ENCODE results near the gene SAXO2.
"Not testable (repeated sequence)": the region's sequence is repeated elsewhere in the genome, so short reads cannot be mapped to it uniquely, and the experiment has no call there.

The SAXO2 gene

DNA sequence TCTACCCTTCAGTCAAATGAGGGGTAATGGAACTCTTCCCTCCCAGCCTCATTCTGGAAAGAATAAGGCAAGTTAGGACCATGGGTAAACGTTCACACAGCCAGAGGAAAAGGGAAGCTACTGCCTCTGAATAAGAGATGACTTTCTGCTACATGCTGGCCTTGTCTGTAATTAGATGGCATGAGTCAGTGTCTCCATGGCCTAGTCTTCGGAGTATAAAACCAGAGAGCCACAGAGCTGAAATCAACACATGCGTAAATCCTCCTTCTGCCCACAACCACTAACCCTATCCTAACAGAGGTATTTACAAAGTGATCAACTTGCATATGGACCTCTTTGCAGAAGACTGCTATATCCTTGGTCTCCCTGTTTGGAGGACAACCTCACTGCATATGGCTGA is 14.4 kb upstream of the SAXO2 start:
- H2AFZ ChIP-seq (ENCODE audit: low read depth, low read length); H3K36me3 ChIP-seq (replicated peaks; ENCODE audit: low read depth, low read length); H3K27me3 ChIP-seq (ENCODE audit: low read depth, low read length); H3K9me3 ChIP-seq (ENCODE audit: insufficient read depth, low read length); H4K20me1 ChIP-seq (ENCODE audit: insufficient read depth, low read length); H3K4me2 ChIP-seq (ENCODE audit: low read length); H3K27ac ChIP-seq (ENCODE audit: low read length); H3K4me3 ChIP-seq (ENCODE audit: low read length); H3K9ac ChIP-seq (ENCODE audit: low read length); H3K4me1 ChIP-seq (ENCODE audit: low read length); H3K79me2 ChIP-seq (ENCODE audit: low read length): not testable (repeated sequence)

DNA sequence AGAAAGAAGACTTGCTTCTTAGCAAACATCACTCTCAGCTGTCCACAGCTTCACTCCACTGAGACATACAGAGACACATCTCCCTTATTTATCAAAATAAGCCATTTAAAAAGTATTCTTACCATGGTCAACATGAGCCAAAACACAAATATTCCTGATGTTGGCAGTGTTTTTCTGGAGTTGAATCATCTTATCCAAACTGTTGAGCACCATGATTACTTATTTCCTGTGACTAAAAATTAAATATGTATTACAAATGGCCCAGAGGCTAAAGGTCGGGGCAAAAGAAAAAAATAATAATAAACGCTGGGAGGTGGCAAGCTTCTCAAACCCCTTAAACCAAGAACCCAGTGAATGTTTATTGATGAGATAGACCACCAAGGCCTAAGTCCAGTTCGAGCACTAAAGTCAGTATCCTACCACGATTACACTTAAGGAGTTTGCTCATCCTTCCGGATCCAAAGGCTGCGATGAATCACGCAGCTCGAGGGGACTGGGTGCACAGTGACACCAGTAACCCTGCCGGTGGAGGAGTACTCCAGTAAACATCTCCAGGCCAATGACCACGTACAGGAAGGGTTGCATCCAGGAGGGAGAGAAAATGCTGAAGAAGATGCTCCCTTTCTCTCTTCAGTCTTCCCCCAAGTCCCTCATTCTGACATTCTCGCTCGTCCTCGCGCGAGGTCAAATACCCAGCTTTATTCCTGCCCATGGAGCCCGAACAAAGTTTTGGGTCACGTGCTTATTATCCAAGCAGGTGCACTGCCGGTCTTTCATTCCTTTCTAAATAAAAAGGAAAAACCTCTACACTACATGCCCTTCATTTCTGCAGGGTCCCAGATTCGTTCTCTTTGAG is 824 bp upstream of the SAXO2 start:
- peak overlapping the region; percentile 93 for H3K4me2 ChIP-seq (ENCODE audit: low read length)
- peak overlapping the region; percentile 91 for H3K4me3 ChIP-seq (ENCODE audit: low read length)
- peak overlapping the region; percentile 62; the same call in 1 of the 2 replicates for H2AFZ ChIP-seq (ENCODE audit: low read depth, low read length)
- not testable (repeated sequence) for H4K20me1 ChIP-seq (ENCODE audit: insufficient read depth, low read length); H3K27me3 ChIP-seq (ENCODE audit: low read depth, low read length); H3K36me3 ChIP-seq (replicated peaks; ENCODE audit: low read depth, low read length); H3K9me3 ChIP-seq (ENCODE audit: insufficient read depth, low read length)
- peaks cover 33% of the 10 kb centered on the region for H3K79me2 ChIP-seq (ENCODE audit: low read length)
- H3K4me1 ChIP-seq (ENCODE audit: low read length) = peaks cover 14% of the 10 kb centered on the region
- peak overlapping the region; percentile 69 for H3K9ac ChIP-seq (ENCODE audit: low read length)
- peak overlapping the region; percentile 33; the same call in 1 of the 2 replicates for H3K27ac ChIP-seq (ENCODE audit: low read length)

DNA sequence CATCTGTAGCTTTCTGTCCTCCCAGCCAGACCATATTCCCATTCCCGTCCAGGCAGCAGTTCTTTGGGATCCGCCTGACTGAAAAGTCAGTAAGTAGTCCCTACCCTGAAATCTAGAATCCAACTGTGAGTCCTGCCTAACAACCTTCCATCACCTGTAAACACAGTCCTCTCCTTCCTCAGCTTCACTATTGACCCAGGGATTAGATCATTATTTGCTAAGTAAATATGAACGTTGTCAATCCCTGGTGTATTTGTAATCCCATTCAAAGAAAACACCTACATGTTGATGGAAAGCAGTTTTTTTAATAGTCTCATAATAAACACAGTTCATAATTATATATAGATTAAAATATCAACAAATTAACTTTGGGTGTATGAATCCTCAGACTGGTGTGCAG is 732 bp downstream of the SAXO2 start:
- H3K79me2 ChIP-seq (ENCODE audit: low read length) = peaks cover 33% of the 10 kb centered on the region
- H3K4me3 ChIP-seq (ENCODE audit: low read length) = peak overlapping the region; percentile 91
- H3K36me3 ChIP-seq (replicated peaks; ENCODE audit: low read depth, low read length) = peaks cover 2% of the 10 kb centered on the region
- H3K27ac ChIP-seq (ENCODE audit: low read length) = no peak overlapping the region
- peak overlapping the region; percentile 69 for H3K9ac ChIP-seq (ENCODE audit: low read length)
- H3K27me3 ChIP-seq (ENCODE audit: low read depth, low read length) = no peaks in the 10 kb centered on the region
- TF ChIP-seq, protein P1, sequence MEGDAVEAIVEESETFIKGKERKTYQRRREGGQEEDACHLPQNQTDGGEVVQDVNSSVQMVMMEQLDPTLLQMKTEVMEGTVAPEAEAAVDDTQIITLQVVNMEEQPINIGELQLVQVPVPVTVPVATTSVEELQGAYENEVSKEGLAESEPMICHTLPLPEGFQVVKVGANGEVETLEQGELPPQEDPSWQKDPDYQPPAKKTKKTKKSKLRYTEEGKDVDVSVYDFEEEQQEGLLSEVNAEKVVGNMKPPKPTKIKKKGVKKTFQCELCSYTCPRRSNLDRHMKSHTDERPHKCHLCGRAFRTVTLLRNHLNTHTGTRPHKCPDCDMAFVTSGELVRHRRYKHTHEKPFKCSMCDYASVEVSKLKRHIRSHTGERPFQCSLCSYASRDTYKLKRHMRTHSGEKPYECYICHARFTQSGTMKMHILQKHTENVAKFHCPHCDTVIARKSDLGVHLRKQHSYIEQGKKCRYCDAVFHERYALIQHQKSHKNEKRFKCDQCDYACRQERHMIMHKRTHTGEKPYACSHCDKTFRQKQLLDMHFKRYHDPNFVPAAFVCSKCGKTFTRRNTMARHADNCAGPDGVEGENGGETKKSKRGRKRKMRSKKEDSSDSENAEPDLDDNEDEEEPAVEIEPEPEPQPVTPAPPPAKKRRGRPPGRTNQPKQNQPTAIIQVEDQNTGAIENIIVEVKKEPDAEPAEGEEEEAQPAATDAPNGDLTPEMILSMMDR (IDR thresholded peaks at IDR 0.05; ENCODE audit: low read depth, low read length) = no peak
- TF ChIP-seq EZH2phosphoT487 (IDR thresholded peaks at IDR 0.05; ENCODE audit: low read depth) = no peak
- H4K20me1 ChIP-seq (ENCODE audit: insufficient read depth, low read length) = no peaks in the 10 kb centered on the region
- 0 out of 2 replicates have a peak overlapping the region, but pooled peaks have one; percentile 62 for H2AFZ ChIP-seq (ENCODE audit: low read depth, low read length)
- peaks cover 14% of the 10 kb centered on the region for H3K4me1 ChIP-seq (ENCODE audit: low read length)
- no peaks in the 10 kb centered on the region for H3K9me3 ChIP-seq (ENCODE audit: insufficient read depth, low read length)
- peak overlapping the region; percentile 93 for H3K4me2 ChIP-seq (ENCODE audit: low read length)

DNA sequence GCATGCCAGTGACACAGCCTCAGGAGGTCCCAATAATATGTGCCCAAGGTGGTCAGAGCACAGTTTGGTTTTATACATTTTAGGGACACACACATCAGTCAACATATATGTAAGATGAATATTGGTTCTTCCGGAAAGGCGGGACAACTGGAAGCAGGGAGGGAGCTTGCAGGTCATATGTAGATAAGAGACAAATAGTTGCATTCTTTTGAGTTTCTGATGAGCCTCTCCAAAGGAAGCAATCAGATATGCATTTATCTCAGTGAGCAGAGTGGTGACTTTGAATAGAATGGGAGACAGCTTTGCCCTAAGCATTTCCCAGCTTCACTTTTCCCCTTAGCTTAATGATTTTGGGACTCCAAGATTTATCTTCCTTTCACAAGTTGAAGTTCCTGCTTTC is 4.5 kb downstream of the SAXO2 start:
- not testable (repeated sequence) for H3K4me3 ChIP-seq (ENCODE audit: low read length); H3K27ac ChIP-seq (ENCODE audit: low read length); H4K20me1 ChIP-seq (ENCODE audit: insufficient read depth, low read length); H3K4me2 ChIP-seq (ENCODE audit: low read length); H3K4me1 ChIP-seq (ENCODE audit: low read length); H2AFZ ChIP-seq (ENCODE audit: low read depth, low read length); H3K9me3 ChIP-seq (ENCODE audit: insufficient read depth, low read length); H3K27me3 ChIP-seq (ENCODE audit: low read depth, low read length); H3K9ac ChIP-seq (ENCODE audit: low read length); H3K36me3 ChIP-seq (replicated peaks; ENCODE audit: low read depth, low read length)
- peaks cover 14% of the 10 kb centered on the region for H3K79me2 ChIP-seq (ENCODE audit: low read length)

DNA sequence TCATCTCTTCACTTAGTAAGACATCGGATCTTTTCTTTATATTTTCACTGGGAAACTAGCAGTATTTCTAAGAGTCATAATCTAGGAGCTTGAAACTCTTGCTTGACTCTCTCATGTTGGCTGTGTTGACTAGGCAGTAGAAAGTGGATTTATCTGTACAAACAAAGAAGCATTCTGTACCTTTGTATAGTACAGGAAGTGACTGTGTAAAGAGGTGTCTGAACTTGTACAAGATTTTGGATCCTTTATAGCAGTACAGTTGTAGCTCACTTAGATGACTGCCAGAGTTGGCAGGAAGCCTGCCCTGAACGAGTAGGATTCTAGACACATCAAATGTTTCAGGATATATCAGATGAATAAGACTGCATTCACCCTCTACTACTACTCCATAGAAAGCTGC is 5.8 kb downstream of the SAXO2 start:
- not testable (repeated sequence) for H3K36me3 ChIP-seq (replicated peaks; ENCODE audit: low read depth, low read length); H3K79me2 ChIP-seq (ENCODE audit: low read length); H3K27me3 ChIP-seq (ENCODE audit: low read depth, low read length); H3K4me1 ChIP-seq (ENCODE audit: low read length); H3K9ac ChIP-seq (ENCODE audit: low read length); H2AFZ ChIP-seq (ENCODE audit: low read depth, low read length); H3K4me3 ChIP-seq (ENCODE audit: low read length); H4K20me1 ChIP-seq (ENCODE audit: insufficient read depth, low read length); H3K27ac ChIP-seq (ENCODE audit: low read length); H3K4me2 ChIP-seq (ENCODE audit: low read length); H3K9me3 ChIP-seq (ENCODE audit: insufficient read depth, low read length)

DNA sequence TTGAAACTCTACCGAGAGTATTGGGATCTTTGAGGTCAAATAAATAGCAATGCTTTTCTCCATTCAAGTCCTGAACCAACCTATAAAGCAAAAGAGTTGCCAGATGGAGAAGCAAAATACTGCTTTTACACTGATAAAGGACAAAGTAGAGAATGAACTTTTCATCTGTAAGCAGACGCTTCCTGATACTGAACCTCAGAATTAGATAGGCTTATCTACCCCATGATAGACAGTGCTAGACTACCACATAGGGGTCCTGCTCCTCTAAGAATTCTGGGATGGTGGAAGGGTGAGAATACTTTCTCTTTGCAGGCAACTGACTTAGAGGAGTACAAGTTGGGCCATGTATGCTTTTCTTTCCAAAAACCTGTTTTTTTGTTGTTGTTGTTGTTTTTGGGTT is 9.5 kb downstream of the SAXO2 start:
- no peak overlapping the region for H3K4me2 ChIP-seq (ENCODE audit: low read length)
- no peak overlapping the region for H2AFZ ChIP-seq (ENCODE audit: low read depth, low read length)
- H3K36me3 ChIP-seq (replicated peaks; ENCODE audit: low read depth, low read length) = peaks cover 14% of the 10 kb centered on the region
- H3K9ac ChIP-seq (ENCODE audit: low read length) = no peak overlapping the region
- no peak overlapping the region for H3K4me3 ChIP-seq (ENCODE audit: low read length)
- peaks cover 3% of the 10 kb centered on the region; the same call in 1 of the 2 replicates for H3K9me3 ChIP-seq (ENCODE audit: insufficient read depth, low read length)
- no peak overlapping the region for H3K27ac ChIP-seq (ENCODE audit: low read length)
- no peaks in the 10 kb centered on the region for H3K27me3 ChIP-seq (ENCODE audit: low read depth, low read length)
- TF ChIP-seq, protein P1 (IDR thresholded peaks at IDR 0.05; ENCODE audit: low read depth, low read length) = no peak
- TF ChIP-seq EZH2phosphoT487 (IDR thresholded peaks at IDR 0.05; ENCODE audit: low read depth) = no peak
- no peaks in the 10 kb centered on the region for H4K20me1 ChIP-seq (ENCODE audit: insufficient read depth, low read length)
- no peaks in the 10 kb centered on the region for H3K4me1 ChIP-seq (ENCODE audit: low read length)
- H3K79me2 ChIP-seq (ENCODE audit: low read length) = no peaks in the 10 kb centered on the region

Data from OCI-LY3 (cell line).